Endothelial cell of umbilical vein (primary cell): ENCODE measurements around the gene ABLIM1. TPM values are rescaled to one million over a fixed set of nuclear protein-coding genes. Genes with fewer than 3 reads are reported as not detected.

Experiments
- BruUV-seq: library from RNA; stranded (reverse); fragments of 400-500 nt; replicated peaks from 2 replicates; lab custom pipeline; 2021; lab: Mats Ljungman, UMichigan
- CTCF ChIA-PET: fragments of 300-600, 350-600 bp; sonication (Branson Sonifier 250); formaldehyde crosslinking; loops from one replicate; lab custom pipeline; 2021; ENCODE audit warnings: antibody characterized with exemption, inconsistent platforms; lab: Charles Lee
- POLR2A ChIA-PET: fragments of 300-600, 350-600 bp; sonication (Branson Sonifier 250); formaldehyde crosslinking; loops from one replicate; lab custom pipeline; 2021; ENCODE audit warnings: antibody characterized with exemption, inconsistent platforms; lab: Charles Lee
- DNase-seq: peaks from one replicate; pipeline ENCODE4 v3.0.0-alpha.2; 2011; ENCODE audit warnings: low read depth, low spot score
- FAIRE-seq: peaks from 2 replicates; lab custom pipeline; 2011; peaks lifted over from hg19 to GRCh38; lab: Jason Lieb, UNC
- H2AFZ ChIP-seq: 2 replicates; pipeline ENCODE4 v1.6.0; 2012; ENCODE audit warnings: low read depth, low read length, control low read depth, inconsistent platforms
- H3K27ac ChIP-seq: 2 replicates; pipeline ENCODE4 v1.5.1; 2011; ENCODE audit warnings: low read depth, mild to moderate bottlenecking, control low read depth, low read length, moderate library complexity; ENCODE audit not compliant: insufficient read depth
- H3K27me3 ChIP-seq, 2 experiments: 2 replicates each; pipeline versions ENCODE4 v1.6.0 to v1.6.1; 2011; ENCODE audit warnings: low read length in 2 of 2, mixed read lengths in 1 of 2; ENCODE audit not compliant: control insufficient read depth in 2 of 2, insufficient read depth in 2 of 2
- H3K36me3 ChIP-seq, 2 experiments: 2 replicates in 1 of 2; 3 replicates in 1 of 2; pipeline ENCODE4 v1.5.1; 2011; ENCODE audit warnings: low read length in 2 of 2, mild to moderate bottlenecking in 1 of 2, moderate library complexity in 1 of 2; ENCODE audit not compliant: control insufficient read depth in 2 of 2, insufficient read depth in 2 of 2; ENCODE audit errors: extremely low read depth in 1 of 2
- H3K4me1 ChIP-seq: 3 replicates; pipeline ENCODE4 v1.5.1; 2011; ENCODE audit warnings: mild to moderate bottlenecking, low read length; ENCODE audit not compliant: control insufficient read depth, insufficient read depth; ENCODE audit errors: extremely low read depth
- H3K4me2 ChIP-seq: 2 replicates; pipeline ENCODE4 v1.6.1; 2011; ENCODE audit warnings: low read length, control low read depth, mixed read lengths; ENCODE audit not compliant: insufficient read depth
- H3K4me3 ChIP-seq, 3 experiments: fragments of 200-600 bp in 1 of 3; sonication (generic), shearing (Covaris generic) in 1 of 3; replicated peaks in 1 of 3; 2 replicates each; pipeline ENCODE4 v1.5.1; 2011 to 2016; ENCODE audit warnings: control low read depth in 3 of 3, low read length in 3 of 3, mild to moderate bottlenecking in 2 of 3, inconsistent platforms in 1 of 3, low read depth in 1 of 3, moderate library complexity in 1 of 3; ENCODE audit not compliant: insufficient read depth in 1 of 3
- H3K79me2 ChIP-seq: 2 replicates; pipeline ENCODE4 v1.6.0; 2012; ENCODE audit warnings: low read length, inconsistent platforms; ENCODE audit not compliant: control insufficient read depth, insufficient read depth
- H3K9ac ChIP-seq: replicated peaks from 2 replicates; pipeline ENCODE3; 2011; ENCODE audit warnings: low read length, control low read depth; ENCODE audit not compliant: insufficient read depth; ENCODE audit errors: extremely low read depth
- H3K9me1 ChIP-seq: replicated peaks from 3 replicates; pipeline ENCODE4 v1.6.0; 2011; ENCODE audit warnings: mild to moderate bottlenecking, low read length; ENCODE audit not compliant: control insufficient read depth, insufficient read depth; ENCODE audit errors: extremely low read depth
- H3K9me3 ChIP-seq: replicated peaks from 2 replicates; pipeline ENCODE4 v1.5.1; 2012; ENCODE audit warnings: low read length, inconsistent platforms; ENCODE audit not compliant: control insufficient read depth, insufficient read depth
- H4K20me1 ChIP-seq: replicated peaks from 2 replicates; pipeline ENCODE3; 2011; ENCODE audit warnings: mild to moderate bottlenecking, low read length; ENCODE audit not compliant: control insufficient read depth, insufficient read depth; ENCODE audit errors: extremely low read depth
- EZH2 ChIP-seq: IDR thresholded peaks from 2 replicates; pipeline ENCODE4 v1.6.1; 2012; ENCODE audit warnings: borderline replicate concordance, low read depth, mild to moderate bottlenecking, moderate library complexity, low read length, inconsistent platforms; ENCODE audit not compliant: severe bottlenecking
- FOS ChIP-seq: IDR thresholded peaks from 2 replicates; pipeline ENCODE4 v1.6.1; 2011; ENCODE audit warnings: mild to moderate bottlenecking, low read length, moderate library complexity, borderline replicate concordance; ENCODE audit not compliant: insufficient read depth
- GATA2 ChIP-seq: IDR thresholded peaks from 2 replicates; pipeline ENCODE4 v1.7.0; 2011; ENCODE audit warnings: low read depth, mild to moderate bottlenecking, moderate library complexity, mixed read lengths, low read length; ENCODE audit not compliant: insufficient read length, insufficient read depth
- JUN ChIP-seq: IDR thresholded peaks from 2 replicates; pipeline ENCODE4 v1.6.1; 2011; ENCODE audit warnings: borderline replicate concordance, low read depth; ENCODE audit not compliant: insufficient read length, insufficient read depth
- MYC ChIP-seq: IDR thresholded peaks from one replicate; pipeline ENCODE4 v1.6.1; 2011; ENCODE audit warnings: mild to moderate bottlenecking, low read depth, low read length
- POLR2A ChIP-seq: IDR thresholded peaks from 2 replicates; pipeline ENCODE4 v1.6.1; 2012; ENCODE audit warnings: low read depth, mild to moderate bottlenecking, control low read depth, low read length
- POLR2AphosphoS5 ChIP-seq: IDR thresholded peaks from 2 replicates; pipeline ENCODE4 v1.6.1; 2012; ENCODE audit warnings: low read depth, mild to moderate bottlenecking, control low read depth, low read length, moderate library complexity; ENCODE audit not compliant: insufficient read depth
- dilution Hi-C: fragments of 300-500 bp; cut with MboI; formaldehyde crosslinking; loops from one replicate; pipeline ENCODE4 v1.15.0; 2019; ENCODE audit warnings: low sequenced_read_pairs; ENCODE audit not compliant: extremely low pct_ligation_motif_present
- intact Hi-C: fragments of 100-400 bp; cut with micrococcal nuclease; formaldehyde crosslinking; loops from one replicate; pipeline ENCODE4 v1.10.0; 2022
- polyA plus RNA-seq, 4 experiments: library from polyadenylated mRNA; depleted of rRNA in 3 of 4; stranded (reverse) in 3 of 4; unstranded in 1 of 4; fragments of >200 nt; gene quantifications; 2 replicates each; pipeline versions ENCODE4 v1.2.1 to v1.2.3, GENCODE V29; 2011 to 2012; ENCODE audit warnings: missing spikeins in 1 of 4
- total RNA-seq: library from RNA; stranded (reverse); gene quantifications from 2 replicates; pipeline ENCODE4 v1.2.3, GENCODE V29; 2021
- TF ChIP-seq, protein P1 (sequence below): IDR thresholded peaks from 2 replicates; pipeline ENCODE4 v1.6.1; 2011; ENCODE audit not compliant: insufficient read depth, insufficient read length
- TF ChIP-seq, protein P2 (sequence below), 2 donors: IDR thresholded peaks; 1 replicate in 1 of 2; 2 replicates in 1 of 2; pipeline ENCODE4 v1.5.1; 2011; ENCODE audit warnings: low read length in 2 of 2, mild to moderate bottlenecking in 2 of 2, moderate library complexity in 2 of 2, control low read depth in 1 of 2, inconsistent platforms in 1 of 2, low read depth in 1 of 2; ENCODE audit not compliant: insufficient read depth in 1 of 2; ENCODE audit errors: extremely low read depth in 1 of 2

ABLIM1 gene
- total and polyA plus RNA-seq, 2 donors (not counting 3 experiments of a cell fraction or from before 2014, with no cell fraction given) = 128 to 235 TPM

DNA sequence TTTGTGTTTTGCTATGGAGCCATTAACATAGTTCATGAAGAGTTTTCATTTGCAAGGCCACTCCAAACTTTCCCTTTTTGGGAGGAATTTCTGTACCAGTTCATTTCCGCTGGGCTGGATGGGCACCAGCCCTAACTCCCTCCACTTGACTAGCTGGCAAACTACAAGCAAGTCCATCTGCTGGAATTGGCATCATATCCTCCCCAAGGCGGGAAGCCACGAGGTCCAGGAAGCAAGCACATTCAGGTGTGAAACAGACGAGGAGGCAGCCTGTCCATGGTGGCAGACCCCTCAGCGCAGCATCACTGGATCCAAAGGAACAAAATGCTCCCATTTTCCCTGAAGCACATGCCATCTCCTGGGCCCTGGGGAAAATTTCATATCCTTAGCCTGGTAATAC lies 125.8 kb downstream of the ABLIM1 start:
- Histone ChIP-seq H3K4me2 (no peak overlapping the region), H3K4me3 (no peak overlapping the region), H3K36me3 (no peaks in the 10 kb centered on the region), H3K27ac (no peak overlapping the region), H3K27me3 (no peaks in the 10 kb centered on the region), H3K9me3 (no peaks in the 10 kb centered on the region), H4K20me1 (no peaks in the 10 kb centered on the region), H2AFZ (no peak overlapping the region), H3K79me2 (no peaks in the 10 kb centered on the region), H3K9ac (no peak overlapping the region), H3K4me1 (peaks cover 8% of the 10 kb centered on the region), H3K9me1 (no peaks in the 10 kb centered on the region)
- ChIA-PET CTCF (interaction anchor here (0.7 to 3.2 kb wide), 3 partner anchors 44 to 61 kb away, joined by 4 to 16 read pairs (median 4); no protein-coding TSS in a partner anchor), POLR2A (no interaction called here)
- no TSS peak for BruUV-seq
- no peak for DNase-seq
- no peak for FAIRE-seq
- dilution Hi-C loops = no loop called here
- intact Hi-C loops = no loop called here
- TF ChIP-seq, protein P1, sequence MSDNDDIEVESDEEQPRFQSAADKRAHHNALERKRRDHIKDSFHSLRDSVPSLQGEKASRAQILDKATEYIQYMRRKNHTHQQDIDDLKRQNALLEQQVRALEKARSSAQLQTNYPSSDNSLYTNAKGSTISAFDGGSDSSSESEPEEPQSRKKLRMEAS = no peak
- TF ChIP-seq POLR2A = no peak
- TF ChIP-seq MYC = no peak
- no peak for TF ChIP-seq JUN
- TF ChIP-seq, protein P2, sequence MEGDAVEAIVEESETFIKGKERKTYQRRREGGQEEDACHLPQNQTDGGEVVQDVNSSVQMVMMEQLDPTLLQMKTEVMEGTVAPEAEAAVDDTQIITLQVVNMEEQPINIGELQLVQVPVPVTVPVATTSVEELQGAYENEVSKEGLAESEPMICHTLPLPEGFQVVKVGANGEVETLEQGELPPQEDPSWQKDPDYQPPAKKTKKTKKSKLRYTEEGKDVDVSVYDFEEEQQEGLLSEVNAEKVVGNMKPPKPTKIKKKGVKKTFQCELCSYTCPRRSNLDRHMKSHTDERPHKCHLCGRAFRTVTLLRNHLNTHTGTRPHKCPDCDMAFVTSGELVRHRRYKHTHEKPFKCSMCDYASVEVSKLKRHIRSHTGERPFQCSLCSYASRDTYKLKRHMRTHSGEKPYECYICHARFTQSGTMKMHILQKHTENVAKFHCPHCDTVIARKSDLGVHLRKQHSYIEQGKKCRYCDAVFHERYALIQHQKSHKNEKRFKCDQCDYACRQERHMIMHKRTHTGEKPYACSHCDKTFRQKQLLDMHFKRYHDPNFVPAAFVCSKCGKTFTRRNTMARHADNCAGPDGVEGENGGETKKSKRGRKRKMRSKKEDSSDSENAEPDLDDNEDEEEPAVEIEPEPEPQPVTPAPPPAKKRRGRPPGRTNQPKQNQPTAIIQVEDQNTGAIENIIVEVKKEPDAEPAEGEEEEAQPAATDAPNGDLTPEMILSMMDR (IDR thresholded peaks at IDR 0.05; ENCODE audit: extremely low read depth in 1 of 2, insufficient read depth in 1 of 2, low read depth in 1 of 2, low read length in 2 of 2) = no peak
- TF ChIP-seq FOS = no peak
- no peak for TF ChIP-seq EZH2
- TF ChIP-seq POLR2AphosphoS5 = no peak
- no peak for TF ChIP-seq GATA2
